Measurements from ENCODE around the gene BBX.

Gene BBX

DNA sequence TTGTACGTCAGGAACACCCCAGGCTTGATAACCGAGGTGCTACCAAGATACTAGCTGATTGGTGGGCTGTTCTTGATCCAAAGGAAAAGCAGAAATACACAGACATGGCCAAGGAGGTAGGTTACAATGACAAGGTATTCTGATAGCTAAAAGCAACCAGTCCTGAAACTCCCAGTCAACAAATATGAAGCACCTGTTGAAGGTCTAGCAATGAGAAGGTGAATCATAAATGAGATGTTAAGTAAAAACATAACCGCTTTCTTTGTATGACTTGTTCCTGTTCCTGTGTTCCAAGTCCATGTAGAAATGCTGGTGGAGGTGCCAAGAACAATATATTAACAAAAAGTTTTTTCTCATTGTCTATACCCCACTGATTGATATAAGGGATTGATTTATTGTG lies 194.0 kb downstream of the BBX start:
- DNase-seq (ENCODE audit: insufficient read length, low spot score) = no peak
- FAIRE-seq = peak; percentile 58
- no peak for TF ChIP-seq POLR2A (IDR thresholded peaks at IDR 0.05; ENCODE audit: low read depth, low read length)

GRCh38 chr3:107718547-107718946 lies 195.8 kb downstream of the BBX start:
- FAIRE-seq = no peak
- no peak for TF ChIP-seq POLR2A (IDR thresholded peaks at IDR 0.05; ENCODE audit: low read depth, low read length)
- DNase-seq (ENCODE audit: insufficient read length, low spot score) = no peak

DNA sequence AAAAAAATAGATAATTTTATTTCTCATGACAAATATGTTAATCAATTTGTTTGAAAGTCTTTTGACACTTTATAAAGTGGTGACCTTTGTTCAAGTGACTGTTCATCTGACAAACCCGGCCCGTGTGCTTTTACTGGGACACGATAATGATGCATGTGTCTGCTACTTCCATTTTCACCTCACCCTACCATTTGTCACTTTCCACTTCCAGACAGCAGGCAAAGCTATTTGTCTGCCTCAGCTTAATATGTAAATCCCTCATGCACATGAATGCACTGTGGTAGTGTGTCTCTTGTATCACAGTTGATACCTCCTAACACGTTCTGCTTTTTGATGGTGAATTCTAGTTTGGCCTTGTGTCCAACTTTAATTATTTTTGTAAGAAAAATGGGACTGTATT lies 204.3 kb downstream of the BBX start:
- no peak for FAIRE-seq
- no peak for TF ChIP-seq POLR2A (IDR thresholded peaks at IDR 0.05; ENCODE audit: low read depth, low read length)

DNA sequence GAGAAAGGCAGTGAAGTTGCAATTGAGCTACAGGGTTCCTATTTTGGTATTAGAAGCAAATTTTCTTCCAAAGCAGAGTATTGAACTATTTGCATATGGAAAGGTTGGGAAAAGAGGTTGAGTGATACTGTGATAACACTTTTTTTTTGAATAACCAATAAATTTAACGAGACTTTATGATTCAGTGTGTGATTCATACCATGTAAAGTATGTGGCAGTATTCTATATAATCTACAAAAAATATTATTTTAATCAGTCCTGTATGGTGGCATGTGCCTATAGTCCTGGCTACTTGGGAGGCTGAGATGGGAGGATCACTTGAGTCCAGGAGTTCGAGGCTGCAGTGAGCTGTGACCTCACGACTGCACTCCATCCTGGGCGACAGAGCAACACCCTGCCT lies 206.9 kb downstream of the BBX start:
- FAIRE-seq (no peak), DNase-seq (ENCODE audit: insufficient read length, low spot score) (no peak)
- no peak for TF ChIP-seq POLR2A (IDR thresholded peaks at IDR 0.05; ENCODE audit: low read depth, low read length)

More for the DNA sequence above, 204.3 kb downstream of the BBX start:
- no peak for DNase-seq (ENCODE audit: insufficient read length, low spot score)

DNA sequence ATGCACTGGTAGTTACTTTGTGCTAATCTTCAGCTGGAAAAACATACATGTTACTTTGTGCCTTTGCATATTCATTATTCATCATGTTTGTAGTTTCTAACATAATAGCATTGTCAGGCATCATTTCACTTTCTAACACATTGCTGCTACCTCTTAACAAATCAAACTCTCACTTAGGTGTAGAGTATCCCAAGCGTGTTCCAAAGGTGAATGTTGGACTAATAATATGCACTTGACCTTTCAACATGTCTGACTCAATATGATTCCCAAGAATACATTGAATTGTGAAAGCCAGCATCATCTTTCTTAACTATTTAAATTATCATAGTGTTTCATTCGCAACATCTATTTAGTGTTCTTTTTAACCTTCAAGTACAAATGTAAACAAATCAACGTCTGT lies 211.6 kb downstream of the BBX start:
- FAIRE-seq = peak; percentile 53
- DNase-seq (ENCODE audit: insufficient read length, low spot score) = no peak
- TF ChIP-seq POLR2A (IDR thresholded peaks at IDR 0.05; ENCODE audit: low read depth, low read length) = no peak

DNA sequence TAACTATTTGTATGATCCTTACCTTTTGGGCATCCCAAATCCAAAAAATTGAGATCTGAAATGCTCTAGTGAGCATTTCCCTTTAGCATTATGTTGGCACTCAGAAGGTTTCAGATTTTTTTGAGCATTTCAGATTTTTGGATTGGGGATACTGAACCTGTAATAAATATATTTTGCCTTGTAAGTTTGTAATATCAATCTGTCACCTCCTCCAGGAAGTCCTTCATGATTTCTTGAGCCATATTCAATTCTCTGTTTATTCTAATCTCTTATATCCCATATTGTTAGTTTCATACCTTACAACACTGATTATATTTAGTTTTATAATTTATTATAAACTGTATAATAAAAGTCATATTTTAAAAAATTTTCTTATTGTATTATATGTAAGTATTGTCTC lies 215.2 kb downstream of the BBX start:
- no peak for DNase-seq (ENCODE audit: insufficient read length, low spot score)
- no peak for TF ChIP-seq POLR2A (IDR thresholded peaks at IDR 0.05; ENCODE audit: low read depth, low read length)
- no peak for FAIRE-seq

- no peak for TF ChIP-seq POLR2A (IDR thresholded peaks at IDR 0.05; ENCODE audit: low read depth, low read length)
- FAIRE-seq = no peak
- no peak for DNase-seq (ENCODE audit: insufficient read length, low spot score)
Measured at GRCh38 chr3:107738486-107739183, 215.9 kb downstream of the BBX start.

GRCh38 chr3:107739227-107739626 lies 216.5 kb downstream of the BBX start:
- DNase-seq (ENCODE audit: insufficient read length, low spot score) (no peak), FAIRE-seq (no peak)
- TF ChIP-seq POLR2A (IDR thresholded peaks at IDR 0.05; ENCODE audit: low read depth, low read length) = no peak

DNA sequence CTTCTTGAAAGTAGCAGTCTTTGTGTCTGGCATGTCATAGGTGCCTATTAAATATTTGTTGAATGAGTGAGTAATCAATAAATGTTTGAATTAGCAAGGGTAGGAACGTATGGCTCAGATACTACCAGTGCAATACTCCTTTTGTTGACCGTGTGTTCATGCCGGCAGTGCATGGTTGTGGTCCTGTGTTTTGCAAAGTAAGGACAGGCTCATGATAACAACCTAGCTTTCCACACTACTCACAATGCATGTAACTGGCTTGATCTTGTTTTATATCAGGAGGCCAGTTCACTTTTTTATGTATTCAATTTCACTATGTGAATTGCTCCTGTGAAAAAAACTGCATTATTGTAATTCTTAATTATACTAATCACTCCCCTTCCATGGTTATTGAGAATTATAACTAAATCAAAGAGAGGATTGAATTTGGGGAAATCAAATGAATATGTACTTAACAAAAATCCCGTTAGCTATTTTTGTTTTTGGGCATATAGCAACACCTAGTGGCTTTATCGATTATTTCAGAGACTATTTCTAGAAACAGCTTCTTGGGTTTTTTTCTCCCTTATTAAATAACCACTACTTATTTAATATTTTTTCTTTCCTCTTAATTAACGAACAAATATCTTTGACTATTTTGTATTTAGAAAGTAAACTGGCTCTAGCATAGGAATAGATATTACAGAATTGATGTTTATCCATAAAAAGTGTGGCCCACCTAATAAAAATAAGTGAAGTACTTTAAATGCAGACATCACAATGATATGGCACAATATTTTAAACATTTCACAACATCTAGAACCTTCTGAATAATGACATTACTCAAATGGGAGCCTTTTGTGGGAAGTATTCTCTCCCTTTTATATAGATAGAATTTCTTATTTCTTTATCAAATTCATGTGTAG lies 218.5 kb downstream of the BBX start:
- DNase-seq (ENCODE audit: insufficient read length, low spot score) (no peak), FAIRE-seq (peak; percentile 38)
- TF ChIP-seq POLR2A (IDR thresholded peaks at IDR 0.05; ENCODE audit: low read depth, low read length) = no peak

- DNase-seq (ENCODE audit: insufficient read length, low spot score) (no peak), FAIRE-seq (no peak)
- no peak for TF ChIP-seq POLR2A (IDR thresholded peaks at IDR 0.05; ENCODE audit: low read depth, low read length)
Measured at GRCh38 chr3:107745354-107745753, 222.6 kb downstream of the BBX start.

GRCh38 chr3:107752202-107752990 lies 229.6 kb downstream of the BBX start:
- FAIRE-seq (peak; percentile 81), DNase-seq (ENCODE audit: insufficient read length, low spot score) (no peak)
- no peak for TF ChIP-seq POLR2A (IDR thresholded peaks at IDR 0.05; ENCODE audit: low read depth, low read length)

GRCh38 chr3:107753494-107753893 lies 230.7 kb downstream of the BBX start:
- no peak for TF ChIP-seq POLR2A (IDR thresholded peaks at IDR 0.05; ENCODE audit: low read depth, low read length)
- FAIRE-seq (peak; percentile 53), DNase-seq (ENCODE audit: insufficient read length, low spot score) (no peak)

DNA sequence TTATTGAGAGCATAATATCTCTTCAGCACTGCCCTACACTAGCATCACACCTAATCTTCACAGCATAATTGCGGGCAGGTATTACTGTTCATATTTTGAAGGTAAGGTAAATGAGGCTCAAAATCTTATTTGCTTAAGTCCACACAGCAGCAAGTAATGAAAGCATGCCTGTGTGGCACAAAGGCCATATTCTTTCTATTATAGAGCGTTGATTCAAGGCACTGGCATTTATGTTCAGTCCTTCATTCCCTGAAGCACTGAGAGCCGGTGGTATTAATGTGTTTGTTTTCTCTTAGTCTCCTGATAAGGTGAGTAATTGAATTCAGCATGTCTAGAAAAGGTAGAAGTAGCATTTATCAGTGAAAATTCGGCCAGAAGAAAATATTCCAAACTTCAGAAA lies 231.2 kb downstream of the BBX start:
- FAIRE-seq (no peak), DNase-seq (ENCODE audit: insufficient read length, low spot score) (no peak)
- TF ChIP-seq POLR2A (IDR thresholded peaks at IDR 0.05; ENCODE audit: low read depth, low read length) = no peak

DNA sequence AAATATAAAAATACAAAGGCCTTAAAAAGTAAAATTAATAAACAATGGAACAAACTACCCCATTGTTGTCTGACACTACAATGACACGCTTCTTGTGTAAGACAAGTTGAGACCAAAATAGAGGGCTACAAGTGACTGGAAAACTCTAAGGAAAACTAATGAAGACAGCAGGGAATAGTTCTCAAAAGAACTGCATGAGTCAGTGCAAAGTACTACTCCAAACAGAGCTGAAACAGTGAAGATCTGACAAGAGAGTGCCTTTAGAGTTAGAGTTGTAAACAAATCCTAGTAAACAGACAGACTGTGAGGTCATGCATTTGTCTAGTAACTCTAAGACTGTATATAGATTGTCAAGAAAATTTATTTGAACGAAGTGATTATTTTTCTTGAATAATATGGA lies 233.9 kb downstream of the BBX start:
- FAIRE-seq (no peak), DNase-seq (ENCODE audit: insufficient read length, low spot score) (no peak)
- TF ChIP-seq POLR2A (IDR thresholded peaks at IDR 0.05; ENCODE audit: low read depth, low read length) = no peak

Data from H54 (cell line).